Mesothelial cell of epicardium (in vitro differentiated cells): ENCODE results near the gene GALNT18. TPM values are rescaled to one million over a fixed set of nuclear protein-coding genes. Genes with fewer than 3 reads are reported as not detected.

Experiments used
- DNase-seq, 2 experiments: peaks; one replicate each; pipeline ENCODE4 v3.0.0; 2021; ENCODE audit warnings: low spot score in 2 of 2; ENCODE audit not compliant: unreplicated experiment in 2 of 2
- H3K27ac Mint-ChIP-seq: 2 replicates; pipeline ENCODE4 v1.8.0; 2021; ENCODE audit warnings: mixed read lengths
- H3K27me3 Mint-ChIP-seq: 2 replicates; pipeline ENCODE4 v1.8.0; 2021; ENCODE audit warnings: low read depth, mixed read lengths
- H3K36me3 Mint-ChIP-seq: 2 replicates; pipeline ENCODE4 v1.8.0; 2021; ENCODE audit warnings: mixed read lengths
- H3K4me1 Mint-ChIP-seq: 2 replicates; pipeline ENCODE4 v1.8.0; 2021; ENCODE audit warnings: mixed read lengths
- H3K4me3 Mint-ChIP-seq: 2 replicates; pipeline ENCODE4 v1.8.0; 2021; ENCODE audit warnings: mild to moderate bottlenecking, moderate library complexity, mixed read lengths
- H3K9me3 Mint-ChIP-seq: 2 replicates; pipeline ENCODE4 v1.8.0; 2021; ENCODE audit warnings: mixed read lengths
- total RNA-seq: library from RNA; stranded (reverse); gene quantifications from 3 replicates; pipeline ENCODE4 v1.2.1, GENCODE V29; 2021
- TF ChIP-seq, protein P1 (sequence below): fragments of 200-600 bp; sonication (generic); IDR thresholded peaks from one replicate; pipeline ENCODE4 v1.5.0; 2021; ENCODE audit warnings: antibody characterized with exemption; ENCODE audit not compliant: unreplicated experiment

The GALNT18 gene
- total RNA-seq, 1 donor from 2014 or later = 4.2 TPM

DNA sequence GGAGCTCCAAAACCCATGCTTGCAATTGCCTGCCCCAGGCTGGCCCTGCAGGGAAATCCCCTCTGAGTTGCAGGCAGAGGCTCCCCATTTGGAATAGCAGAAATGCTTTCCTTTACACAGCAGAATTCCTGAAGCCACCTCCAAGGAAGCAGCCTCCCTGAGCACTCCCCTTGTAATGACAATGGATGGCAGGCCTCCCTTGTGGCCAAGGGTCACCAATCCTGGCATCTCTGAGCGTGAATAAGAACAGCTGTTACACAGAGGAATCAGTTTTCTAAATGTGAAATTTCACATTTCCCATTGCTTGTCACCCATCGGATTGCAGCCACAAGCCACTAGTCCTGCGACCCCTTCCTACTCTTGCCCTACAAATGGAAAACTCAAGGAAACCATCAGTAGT lies 107.6 kb downstream of the GALNT18 start:
- Mint-ChIP-seq H3K27me3 (peaks cover 3% of the 10 kb centered on the region), H3K36me3 (no peaks in the 10 kb centered on the region), H3K4me3 (no peak overlapping the region), H3K27ac (no peak overlapping the region), H3K4me1 (no peaks in the 10 kb centered on the region), H3K9me3 (no peaks in the 10 kb centered on the region)
- TF ChIP-seq, protein P1, sequence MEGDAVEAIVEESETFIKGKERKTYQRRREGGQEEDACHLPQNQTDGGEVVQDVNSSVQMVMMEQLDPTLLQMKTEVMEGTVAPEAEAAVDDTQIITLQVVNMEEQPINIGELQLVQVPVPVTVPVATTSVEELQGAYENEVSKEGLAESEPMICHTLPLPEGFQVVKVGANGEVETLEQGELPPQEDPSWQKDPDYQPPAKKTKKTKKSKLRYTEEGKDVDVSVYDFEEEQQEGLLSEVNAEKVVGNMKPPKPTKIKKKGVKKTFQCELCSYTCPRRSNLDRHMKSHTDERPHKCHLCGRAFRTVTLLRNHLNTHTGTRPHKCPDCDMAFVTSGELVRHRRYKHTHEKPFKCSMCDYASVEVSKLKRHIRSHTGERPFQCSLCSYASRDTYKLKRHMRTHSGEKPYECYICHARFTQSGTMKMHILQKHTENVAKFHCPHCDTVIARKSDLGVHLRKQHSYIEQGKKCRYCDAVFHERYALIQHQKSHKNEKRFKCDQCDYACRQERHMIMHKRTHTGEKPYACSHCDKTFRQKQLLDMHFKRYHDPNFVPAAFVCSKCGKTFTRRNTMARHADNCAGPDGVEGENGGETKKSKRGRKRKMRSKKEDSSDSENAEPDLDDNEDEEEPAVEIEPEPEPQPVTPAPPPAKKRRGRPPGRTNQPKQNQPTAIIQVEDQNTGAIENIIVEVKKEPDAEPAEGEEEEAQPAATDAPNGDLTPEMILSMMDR = no peak
- DNase-seq = no peak

DNA sequence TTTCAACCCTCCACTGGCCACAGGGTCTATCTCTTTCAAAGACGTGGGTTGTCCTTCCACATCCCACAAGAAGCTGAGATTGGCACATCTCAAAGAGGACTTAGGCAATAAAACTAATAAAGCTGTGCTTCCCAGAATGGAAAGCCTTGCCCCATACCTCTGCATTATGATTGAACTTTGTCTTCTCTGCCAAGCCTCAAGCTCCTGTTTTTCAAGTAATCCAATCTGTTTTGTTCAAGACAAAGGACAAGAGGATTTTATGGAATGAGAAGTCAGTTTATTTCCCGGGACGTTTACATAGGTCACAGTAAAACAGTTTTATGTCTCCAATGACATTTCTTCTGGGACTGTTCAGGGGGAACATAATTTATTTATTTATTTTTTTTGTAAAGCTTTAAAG lies 108.4 kb downstream of the GALNT18 start:
- no peak overlapping the region for H3K4me3 Mint-ChIP-seq
- TF ChIP-seq, protein P1 = no peak
- no peaks in the 10 kb centered on the region for H3K36me3 Mint-ChIP-seq
- no peaks in the 10 kb centered on the region for H3K9me3 Mint-ChIP-seq
- H3K4me1 Mint-ChIP-seq = no peaks in the 10 kb centered on the region
- DNase-seq = no peak
- H3K27ac Mint-ChIP-seq = no peak overlapping the region
- H3K27me3 Mint-ChIP-seq = peaks cover 9% of the 10 kb centered on the region

GRCh38 chr11:11512929-11513328 lies 108.9 kb downstream of the GALNT18 start:
- H3K4me1 Mint-ChIP-seq = no peaks in the 10 kb centered on the region
- H3K27me3 Mint-ChIP-seq = peaks cover 12% of the 10 kb centered on the region
- no peak for DNase-seq
- no peaks in the 10 kb centered on the region for H3K9me3 Mint-ChIP-seq
- H3K4me3 Mint-ChIP-seq = no peak overlapping the region
- H3K36me3 Mint-ChIP-seq = no peaks in the 10 kb centered on the region
- TF ChIP-seq, protein P1 = no peak
- no peak overlapping the region for H3K27ac Mint-ChIP-seq

DNA sequence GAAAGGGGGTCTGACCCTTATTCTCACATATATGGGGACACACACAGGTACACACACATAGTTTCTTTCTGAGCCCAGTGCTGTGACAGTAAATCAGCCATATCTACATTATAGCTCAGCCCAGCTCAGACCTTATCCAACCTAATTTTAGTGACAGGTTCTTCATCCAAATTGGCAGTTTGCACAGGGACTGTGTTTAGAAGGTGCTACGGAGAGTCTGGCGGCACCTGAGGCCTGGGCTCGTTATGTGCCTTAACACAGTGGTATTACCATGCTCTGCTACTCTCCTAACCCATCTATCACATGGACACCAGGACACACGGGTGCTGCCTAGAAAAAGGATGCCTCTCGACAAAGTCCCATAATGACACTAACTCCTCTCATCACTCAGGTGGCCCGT lies 109.3 kb downstream of the GALNT18 start:
- no peak overlapping the region for H3K4me3 Mint-ChIP-seq
- no peaks in the 10 kb centered on the region for H3K4me1 Mint-ChIP-seq
- H3K9me3 Mint-ChIP-seq = no peaks in the 10 kb centered on the region
- no peak for DNase-seq
- TF ChIP-seq, protein P1 = no peak
- H3K27ac Mint-ChIP-seq = no peak overlapping the region
- peaks cover 15% of the 10 kb centered on the region for H3K27me3 Mint-ChIP-seq
- H3K36me3 Mint-ChIP-seq = no peaks in the 10 kb centered on the region

GRCh38 chr11:11512090-11512489 lies 109.7 kb downstream of the GALNT18 start:
- Mint-ChIP-seq H3K27me3 (peaks cover 19% of the 10 kb centered on the region), H3K4me1 (no peaks in the 10 kb centered on the region), H3K9me3 (no peaks in the 10 kb centered on the region), H3K36me3 (no peaks in the 10 kb centered on the region), H3K27ac (no peak overlapping the region), H3K4me3 (no peak overlapping the region)
- DNase-seq = no peak
- TF ChIP-seq, protein P1 = no peak

DNA sequence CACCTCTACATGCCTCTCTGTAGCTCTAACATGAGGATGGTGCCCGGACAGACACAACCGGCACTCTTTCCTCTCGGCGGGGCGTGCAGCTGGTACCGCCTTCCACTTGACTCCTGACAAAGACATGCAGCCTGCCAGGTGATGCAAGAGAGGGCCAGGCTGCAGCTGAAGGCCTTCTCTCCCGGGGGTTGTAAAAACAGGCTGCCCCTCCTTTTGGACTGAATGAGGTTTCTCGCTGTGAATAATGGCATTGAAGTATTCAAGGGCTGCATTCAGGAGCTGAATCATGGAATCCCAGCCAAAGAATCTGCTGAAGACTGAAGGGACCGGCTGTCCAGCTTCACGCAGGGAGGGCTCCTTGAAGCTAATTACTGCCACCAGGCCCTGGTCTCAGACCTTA lies 110.9 kb downstream of the GALNT18 start:
- no peak for DNase-seq
- Mint-ChIP-seq H3K27ac (no peak overlapping the region), H3K27me3 (peaks cover 25% of the 10 kb centered on the region), H3K9me3 (no peaks in the 10 kb centered on the region), H3K4me1 (no peaks in the 10 kb centered on the region), H3K4me3 (no peak overlapping the region), H3K36me3 (no peaks in the 10 kb centered on the region)
- TF ChIP-seq, protein P1 = no peak
